Tibial nerve (tissue), 4 donors: Measurements from ENCODE around the gene SSBP2. TPM values are rescaled to one million over a fixed set of nuclear protein-coding genes. Genes with fewer than 3 reads are reported as not detected.

Experiments used
- DNase-seq, 2 donors: peaks; one replicate each; pipeline ENCODE4 v3.0.0-alpha.2; 2019; ENCODE audit warnings: low spot score in 2 of 2
- H3K27ac ChIP-seq, 4 donors: fragments of 200-600 bp; sonication (generic) in 3 of 4; one replicate each; pipeline ENCODE4 v1.5.1; 2017 to 2019; ENCODE audit warnings: mild to moderate bottlenecking in 1 of 4
- H3K27me3 ChIP-seq, 2 donors: fragments of 200-600 bp; sonication (generic) in 1 of 2; one replicate each; pipeline versions ENCODE4 v1.5.1 to v1.6.0; 2017 to 2019
- H3K36me3 ChIP-seq, 3 donors: fragments of 200-600 bp; sonication (generic); one replicate each; pipeline ENCODE4 v1.5.1; 2018 to 2019
- H3K4me1 ChIP-seq, 4 donors: fragments of 200-600 bp; sonication (generic) in 3 of 4; one replicate each; pipeline ENCODE4 v1.5.1; 2017 to 2019
- H3K4me3 ChIP-seq, 4 donors: fragments of 200-600 bp; sonication (generic) in 3 of 4; one replicate each; pipeline ENCODE4 v1.5.1; 2017 to 2019; ENCODE audit warnings: mild to moderate bottlenecking in 1 of 4, moderate library complexity in 1 of 4
- H3K9me3 ChIP-seq, 4 donors: fragments of 200-600 bp; sonication (generic) in 3 of 4; one replicate each; pipeline ENCODE4 v1.5.1; 2017 to 2019
- EP300 ChIP-seq, 2 donors: sonication (generic); formaldehyde crosslinking; IDR thresholded peaks; one replicate each; pipeline ENCODE4 v1.6.1; 2017; ENCODE audit warnings: antibody characterized with exemption in 2 of 2, mild to moderate bottlenecking in 1 of 2
- POLR2A ChIP-seq, 2 donors: fragments of 450-650 bp; IDR thresholded peaks; one replicate each; pipeline ENCODE4 v1.6.1; 2017; ENCODE audit warnings: antibody characterized with exemption in 2 of 2, mild to moderate bottlenecking in 2 of 2, moderate library complexity in 2 of 2
- WGBS, 2 donors: methylation state at CpG; one replicate each; pipeline ENCODE4 v1.1.5; 2018; 5-methylcytosine and 5-hydroxymethylcytosine counted together
- total RNA-seq, 4 donors: library from RNA; depleted of rRNA; stranded (reverse); fragments of >200 nt; gene quantifications; one replicate each; pipeline ENCODE4 v1.1.0, GENCODE V29; 2016
- TF ChIP-seq, protein P1 (sequence below), 5 experiments: fragments of 200-600 bp in 3 of 5; fragments of 450-650 bp in 2 of 5; sonication (generic) in 3 of 5; IDR thresholded peaks; one replicate each; pipeline ENCODE4 v1.5.1; 2016 to 2019; ENCODE audit warnings: antibody characterized with exemption in 5 of 5, mild to moderate bottlenecking in 3 of 5, moderate library complexity in 2 of 5

Gene SSBP2
- total RNA-seq, 4 donors from 2014 or later = 62.6 to 95.1 (median 77.5) TPM

DNA sequence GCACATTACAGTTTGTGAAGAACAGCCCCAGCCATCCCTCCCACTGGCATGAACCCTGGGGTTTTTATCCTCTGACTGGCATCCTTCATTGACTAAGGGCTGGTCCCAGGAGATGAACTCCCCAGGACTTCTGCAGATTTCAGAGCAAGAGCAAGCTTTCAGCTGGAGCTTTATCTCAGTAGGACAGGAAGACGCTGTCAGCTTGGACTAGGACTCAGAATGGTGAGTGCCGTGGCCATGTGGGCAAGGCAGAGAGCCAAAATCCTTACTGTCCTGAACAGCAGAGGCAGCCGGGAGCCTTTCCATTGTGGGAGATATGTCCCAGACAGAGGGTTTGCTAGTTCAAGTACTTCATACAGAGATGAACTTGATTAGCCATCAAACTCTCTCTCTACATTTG, 353.7 kb downstream of the SSBP2 start:
- peaks cover 0 to 4% (median 0%) of the 10 kb centered on the region in 4 donors for H3K9me3 ChIP-seq
- H3K36me3 ChIP-seq = no peaks in the 10 kb centered on the region
- no peak overlapping the region for H3K27ac ChIP-seq
- WGBS, 2 donors = 7 to 10% methylated on average over 3 of the region's 3 CpGs
- TF ChIP-seq POLR2A (IDR thresholded peaks at IDR 0.05) (no peak), EP300 (IDR thresholded peaks at IDR 0.05) (no peak)
- TF ChIP-seq, protein P1, sequence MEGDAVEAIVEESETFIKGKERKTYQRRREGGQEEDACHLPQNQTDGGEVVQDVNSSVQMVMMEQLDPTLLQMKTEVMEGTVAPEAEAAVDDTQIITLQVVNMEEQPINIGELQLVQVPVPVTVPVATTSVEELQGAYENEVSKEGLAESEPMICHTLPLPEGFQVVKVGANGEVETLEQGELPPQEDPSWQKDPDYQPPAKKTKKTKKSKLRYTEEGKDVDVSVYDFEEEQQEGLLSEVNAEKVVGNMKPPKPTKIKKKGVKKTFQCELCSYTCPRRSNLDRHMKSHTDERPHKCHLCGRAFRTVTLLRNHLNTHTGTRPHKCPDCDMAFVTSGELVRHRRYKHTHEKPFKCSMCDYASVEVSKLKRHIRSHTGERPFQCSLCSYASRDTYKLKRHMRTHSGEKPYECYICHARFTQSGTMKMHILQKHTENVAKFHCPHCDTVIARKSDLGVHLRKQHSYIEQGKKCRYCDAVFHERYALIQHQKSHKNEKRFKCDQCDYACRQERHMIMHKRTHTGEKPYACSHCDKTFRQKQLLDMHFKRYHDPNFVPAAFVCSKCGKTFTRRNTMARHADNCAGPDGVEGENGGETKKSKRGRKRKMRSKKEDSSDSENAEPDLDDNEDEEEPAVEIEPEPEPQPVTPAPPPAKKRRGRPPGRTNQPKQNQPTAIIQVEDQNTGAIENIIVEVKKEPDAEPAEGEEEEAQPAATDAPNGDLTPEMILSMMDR (IDR thresholded peaks at IDR 0.05) = no peak
- no peak overlapping the region for H3K4me3 ChIP-seq
- H3K27me3 ChIP-seq = peaks cover 0 to 13% of the 10 kb centered on the region in 2 donors
- H3K4me1 ChIP-seq = peaks cover 0 to 19% (median 3%) of the 10 kb centered on the region in 4 donors
- no peak for DNase-seq

DNA sequence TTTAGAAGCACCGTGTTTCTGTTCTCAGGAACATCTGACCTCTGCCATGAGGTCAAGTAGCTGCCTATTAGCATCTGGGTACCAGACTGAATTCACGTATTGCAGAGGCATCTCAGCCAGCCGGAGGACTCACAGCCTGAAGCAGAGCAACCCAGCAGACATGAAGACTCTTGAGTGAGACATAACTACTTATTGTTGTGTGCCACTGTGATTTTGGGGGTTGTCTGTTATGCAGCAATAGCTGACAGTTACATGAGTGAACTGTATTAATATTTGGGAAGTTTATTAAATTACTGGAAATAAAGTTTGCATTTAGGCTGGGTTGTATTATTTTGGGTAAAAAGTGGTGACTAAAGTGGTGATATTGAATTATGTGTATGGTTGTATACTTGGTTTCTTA, 355.6 kb downstream of the SSBP2 start:
- WGBS, 2 donors = 49 to 59% methylated on average over 3 of the region's 3 CpGs
- H3K27me3 ChIP-seq = peaks cover 0 to 28% of the 10 kb centered on the region in 2 donors
- H3K9me3 ChIP-seq = peaks cover 0 to 4% (median 0%) of the 10 kb centered on the region in 4 donors
- TF ChIP-seq POLR2A (IDR thresholded peaks at IDR 0.05) (no peak), EP300 (IDR thresholded peaks at IDR 0.05) (no peak)
- TF ChIP-seq, protein P1 (IDR thresholded peaks at IDR 0.05) = no peak
- peaks cover 0 to 19% (median 3%) of the 10 kb centered on the region in 4 donors for H3K4me1 ChIP-seq
- no peak for DNase-seq
- no peak overlapping the region for H3K27ac ChIP-seq
- no peak overlapping the region for H3K4me3 ChIP-seq
- H3K36me3 ChIP-seq = no peaks in the 10 kb centered on the region

DNA sequence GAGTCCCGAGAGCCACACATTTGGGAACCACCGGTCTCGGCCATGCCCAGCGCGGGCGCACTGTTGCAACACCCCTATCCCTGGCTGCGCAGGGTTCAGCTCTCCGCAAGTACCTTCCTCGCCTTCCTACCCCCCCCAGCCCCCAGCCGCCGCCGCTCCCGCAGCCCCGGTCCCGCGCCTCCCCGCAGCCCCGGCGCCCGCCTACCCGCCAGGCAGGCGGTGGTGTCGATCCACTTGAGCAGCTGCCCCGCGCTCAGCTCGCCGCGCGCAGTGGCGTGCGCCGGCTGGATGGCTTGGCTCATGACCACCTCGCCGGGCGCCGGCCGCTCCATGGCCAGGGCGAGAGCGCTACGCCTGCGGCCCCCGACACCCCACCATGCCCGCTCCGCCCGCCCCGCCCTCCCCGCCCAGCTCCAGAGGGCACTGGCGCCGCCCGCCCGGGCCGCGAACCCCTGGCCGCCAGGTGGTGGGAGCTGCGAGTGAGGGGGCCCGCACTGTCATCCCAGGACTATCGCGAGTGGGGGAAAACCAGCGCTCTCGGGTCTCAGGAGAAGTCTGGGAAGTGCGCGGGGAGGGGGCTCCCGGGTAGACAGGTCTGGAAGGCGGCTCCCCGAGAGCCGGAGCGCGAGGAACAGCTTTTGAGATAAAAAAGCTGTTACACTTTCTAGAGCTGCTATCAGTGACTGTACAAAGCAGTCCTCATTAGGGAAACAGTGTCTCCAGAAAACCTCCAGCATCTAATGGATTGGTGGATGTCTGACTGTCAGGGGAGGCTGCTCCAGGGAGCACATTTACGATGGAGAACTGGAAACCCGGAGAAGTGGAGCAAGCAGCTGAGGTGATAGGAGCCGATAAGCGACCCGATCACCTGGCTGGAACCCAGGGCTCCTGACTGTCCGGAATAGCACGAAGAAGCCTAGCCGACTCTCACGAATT, 356.8 kb downstream of the SSBP2 start, which contains the start of gene ACOT12:
Gene ACOT12, minus strand, starts transcription at position 352 of the 936 bp plus-strand sequence. Its CDS starts 20 bp downstream, at position 332.
- Histone ChIP-seq H3K4me3 (peak within 1 kb of the TSS; percentile 1 to 58 (median 28)), H3K4me1 (peaks cover 0 to 19% (median 3%) of the 10 kb centered on the region in 4 donors), H3K9me3 (peaks cover 0 to 4% (median 0%) of the 10 kb centered on the region in 4 donors), H3K27me3 (peaks cover 0 to 28% of the 10 kb centered on the region in 2 donors), H3K27ac (no peak within 1 kb of the TSS), H3K36me3 (no peaks in the 10 kb centered on the region)
- DNase-seq = no peak
- TF ChIP-seq, protein P1 (IDR thresholded peaks at IDR 0.05) = no peak
- TF ChIP-seq POLR2A (IDR thresholded peaks at IDR 0.05) = no peak
- TF ChIP-seq EP300 (IDR thresholded peaks at IDR 0.05) = no peak
- 9 to 14% methylated on average over 19 to 29 of the region's 77 CpGs for WGBS, 2 donors

DNA sequence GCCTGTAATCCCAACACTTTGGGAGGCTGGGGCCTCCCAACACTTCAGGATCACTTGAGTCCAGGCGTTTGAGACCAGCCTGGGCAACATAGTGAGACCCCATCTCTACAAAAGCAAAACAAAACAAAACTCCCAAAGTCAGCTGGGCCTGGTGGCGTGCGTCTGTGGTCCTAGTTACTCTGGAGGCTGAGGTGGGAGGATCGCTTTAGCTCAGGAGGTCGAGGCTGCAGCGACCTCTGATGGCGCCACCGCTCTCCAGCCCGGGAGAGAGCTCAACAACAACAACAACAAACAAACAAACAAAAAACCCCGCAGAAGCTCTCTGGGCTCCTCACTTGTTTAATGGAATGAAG, 357.5 kb downstream of the SSBP2 start:
- peaks cover 0 to 33% of the 10 kb centered on the region in 2 donors for H3K27me3 ChIP-seq
- 20 to 30% methylated on average over 10 of the region's 10 CpGs for WGBS, 2 donors
- DNase-seq = no peak
- no peaks in the 10 kb centered on the region for H3K36me3 ChIP-seq
- H3K9me3 ChIP-seq = peaks cover 0 to 4% (median 0%) of the 10 kb centered on the region in 4 donors
- no peak for TF ChIP-seq EP300 (IDR thresholded peaks at IDR 0.05)
- TF ChIP-seq, protein P1 (IDR thresholded peaks at IDR 0.05) = no peak
- TF ChIP-seq POLR2A (IDR thresholded peaks at IDR 0.05) = no peak
- peaks cover 0 to 19% (median 3%) of the 10 kb centered on the region in 4 donors for H3K4me1 ChIP-seq
- H3K4me3 ChIP-seq = peak overlapping the region in 3 of 4 donors; percentile 27 to 58 (median 30)
- no peak overlapping the region for H3K27ac ChIP-seq

DNA sequence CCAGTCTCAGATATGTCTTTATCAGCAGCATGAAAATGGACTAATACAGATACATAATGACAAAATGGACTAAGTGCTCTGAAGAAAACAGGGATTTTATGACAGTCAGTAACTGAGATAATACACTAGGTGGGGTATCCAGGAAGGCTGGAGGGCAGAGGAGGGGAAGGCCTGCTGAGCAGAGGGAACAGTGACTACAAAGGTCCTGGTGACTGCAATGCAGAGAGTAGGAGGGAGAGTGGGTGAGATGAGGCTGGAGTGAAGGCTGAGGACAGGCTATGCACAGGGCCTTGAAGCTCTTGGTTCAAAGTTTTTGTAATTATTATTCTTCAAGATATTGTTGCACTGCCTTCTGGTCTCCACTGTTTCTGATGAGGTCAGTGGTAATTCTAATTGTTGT, 361.9 kb downstream of the SSBP2 start:
- Histone ChIP-seq H3K36me3 (no peaks in the 10 kb centered on the region), H3K27ac (no peak overlapping the region), H3K9me3 (no peaks in the 10 kb centered on the region), H3K27me3 (peaks cover 0 to 38% of the 10 kb centered on the region in 2 donors), H3K4me3 (no peak overlapping the region), H3K4me1 (peaks cover 0 to 9% (median 2%) of the 10 kb centered on the region in 4 donors)
- no peak for DNase-seq
- no peak for TF ChIP-seq EP300 (IDR thresholded peaks at IDR 0.05)
- TF ChIP-seq, protein P1 (IDR thresholded peaks at IDR 0.05) = no peak
- TF ChIP-seq POLR2A (IDR thresholded peaks at IDR 0.05) = no peak
